Endothelial cell of umbilical vein (primary cell): ENCODE results near the gene KASH5. TPM values are rescaled to one million over a fixed set of nuclear protein-coding genes. Genes with fewer than 3 reads are reported as not detected.

Source experiments
- BruUV-seq: library from RNA; stranded (reverse); fragments of 400-500 nt; replicated peaks from 2 replicates; lab custom pipeline; 2021; lab: Mats Ljungman, UMichigan
- CTCF ChIA-PET: fragments of 300-600, 350-600 bp; sonication (Branson Sonifier 250); formaldehyde crosslinking; loops from one replicate; lab custom pipeline; 2021; ENCODE audit warnings: antibody characterized with exemption, inconsistent platforms; lab: Charles Lee
- POLR2A ChIA-PET: fragments of 300-600, 350-600 bp; sonication (Branson Sonifier 250); formaldehyde crosslinking; loops from one replicate; lab custom pipeline; 2021; ENCODE audit warnings: antibody characterized with exemption, inconsistent platforms; lab: Charles Lee
- DNase-seq: peaks from one replicate; pipeline ENCODE4 v3.0.0-alpha.2; 2011; ENCODE audit warnings: low read depth, low spot score
- FAIRE-seq: peaks from 2 replicates; lab custom pipeline; 2011; peaks lifted over from hg19 to GRCh38; lab: Jason Lieb, UNC
- H2AFZ ChIP-seq: 2 replicates; pipeline ENCODE4 v1.6.0; 2012; ENCODE audit warnings: low read depth, low read length, control low read depth, inconsistent platforms
- H3K27ac ChIP-seq: 2 replicates; pipeline ENCODE4 v1.5.1; 2011; ENCODE audit warnings: low read depth, mild to moderate bottlenecking, control low read depth, low read length, moderate library complexity; ENCODE audit not compliant: insufficient read depth
- H3K27me3 ChIP-seq, 2 experiments: 2 replicates each; pipeline versions ENCODE4 v1.6.0 to v1.6.1; 2011; ENCODE audit warnings: low read length in 2 of 2, mixed read lengths in 1 of 2; ENCODE audit not compliant: control insufficient read depth in 2 of 2, insufficient read depth in 2 of 2
- H3K36me3 ChIP-seq, 2 experiments: 2 replicates in 1 of 2; 3 replicates in 1 of 2; pipeline ENCODE4 v1.5.1; 2011; ENCODE audit warnings: low read length in 2 of 2, mild to moderate bottlenecking in 1 of 2, moderate library complexity in 1 of 2; ENCODE audit not compliant: control insufficient read depth in 2 of 2, insufficient read depth in 2 of 2; ENCODE audit errors: extremely low read depth in 1 of 2
- H3K4me1 ChIP-seq: 3 replicates; pipeline ENCODE4 v1.5.1; 2011; ENCODE audit warnings: mild to moderate bottlenecking, low read length; ENCODE audit not compliant: control insufficient read depth, insufficient read depth; ENCODE audit errors: extremely low read depth
- H3K4me2 ChIP-seq: 2 replicates; pipeline ENCODE4 v1.6.1; 2011; ENCODE audit warnings: low read length, control low read depth, mixed read lengths; ENCODE audit not compliant: insufficient read depth
- H3K4me3 ChIP-seq, 3 experiments: fragments of 200-600 bp in 1 of 3; sonication (generic), shearing (Covaris generic) in 1 of 3; replicated peaks in 1 of 3; 2 replicates each; pipeline ENCODE4 v1.5.1; 2011 to 2016; ENCODE audit warnings: control low read depth in 3 of 3, low read length in 3 of 3, mild to moderate bottlenecking in 2 of 3, inconsistent platforms in 1 of 3, low read depth in 1 of 3, moderate library complexity in 1 of 3; ENCODE audit not compliant: insufficient read depth in 1 of 3
- H3K79me2 ChIP-seq: 2 replicates; pipeline ENCODE4 v1.6.0; 2012; ENCODE audit warnings: low read length, inconsistent platforms; ENCODE audit not compliant: control insufficient read depth, insufficient read depth
- H3K9ac ChIP-seq: replicated peaks from 2 replicates; pipeline ENCODE3; 2011; ENCODE audit warnings: low read length, control low read depth; ENCODE audit not compliant: insufficient read depth; ENCODE audit errors: extremely low read depth
- H3K9me1 ChIP-seq: replicated peaks from 3 replicates; pipeline ENCODE4 v1.6.0; 2011; ENCODE audit warnings: mild to moderate bottlenecking, low read length; ENCODE audit not compliant: control insufficient read depth, insufficient read depth; ENCODE audit errors: extremely low read depth
- H3K9me3 ChIP-seq: replicated peaks from 2 replicates; pipeline ENCODE4 v1.5.1; 2012; ENCODE audit warnings: low read length, inconsistent platforms; ENCODE audit not compliant: control insufficient read depth, insufficient read depth
- H4K20me1 ChIP-seq: replicated peaks from 2 replicates; pipeline ENCODE3; 2011; ENCODE audit warnings: mild to moderate bottlenecking, low read length; ENCODE audit not compliant: control insufficient read depth, insufficient read depth; ENCODE audit errors: extremely low read depth
- CTCF ChIP-seq, 2 donors: IDR thresholded peaks; 1 replicate in 1 of 2; 2 replicates in 1 of 2; pipeline ENCODE4 v1.5.1; 2011; ENCODE audit warnings: low read length in 2 of 2, mild to moderate bottlenecking in 2 of 2, moderate library complexity in 2 of 2, control low read depth in 1 of 2, inconsistent platforms in 1 of 2, low read depth in 1 of 2; ENCODE audit not compliant: insufficient read depth in 1 of 2; ENCODE audit errors: extremely low read depth in 1 of 2
- EZH2 ChIP-seq: IDR thresholded peaks from 2 replicates; pipeline ENCODE4 v1.6.1; 2012; ENCODE audit warnings: borderline replicate concordance, low read depth, mild to moderate bottlenecking, moderate library complexity, low read length, inconsistent platforms; ENCODE audit not compliant: severe bottlenecking
- FOS ChIP-seq: IDR thresholded peaks from 2 replicates; pipeline ENCODE4 v1.6.1; 2011; ENCODE audit warnings: mild to moderate bottlenecking, low read length, moderate library complexity, borderline replicate concordance; ENCODE audit not compliant: insufficient read depth
- GATA2 ChIP-seq: IDR thresholded peaks from 2 replicates; pipeline ENCODE4 v1.7.0; 2011; ENCODE audit warnings: low read depth, mild to moderate bottlenecking, moderate library complexity, mixed read lengths, low read length; ENCODE audit not compliant: insufficient read length, insufficient read depth
- JUN ChIP-seq: IDR thresholded peaks from 2 replicates; pipeline ENCODE4 v1.6.1; 2011; ENCODE audit warnings: borderline replicate concordance, low read depth; ENCODE audit not compliant: insufficient read length, insufficient read depth
- MYC ChIP-seq: IDR thresholded peaks from one replicate; pipeline ENCODE4 v1.6.1; 2011; ENCODE audit warnings: mild to moderate bottlenecking, low read depth, low read length
- POLR2AphosphoS5 ChIP-seq: IDR thresholded peaks from 2 replicates; pipeline ENCODE4 v1.6.1; 2012; ENCODE audit warnings: low read depth, mild to moderate bottlenecking, control low read depth, low read length, moderate library complexity; ENCODE audit not compliant: insufficient read depth
- dilution Hi-C: fragments of 300-500 bp; cut with MboI; formaldehyde crosslinking; loops from one replicate; pipeline ENCODE4 v1.15.0; 2019; ENCODE audit warnings: low sequenced_read_pairs; ENCODE audit not compliant: extremely low pct_ligation_motif_present
- intact Hi-C: fragments of 100-400 bp; cut with micrococcal nuclease; formaldehyde crosslinking; loops from one replicate; pipeline ENCODE4 v1.10.0; 2022
- polyA plus RNA-seq, 4 experiments: library from polyadenylated mRNA; depleted of rRNA in 3 of 4; stranded (reverse) in 3 of 4; unstranded in 1 of 4; fragments of >200 nt; gene quantifications; 2 replicates each; pipeline versions ENCODE4 v1.2.1 to v1.2.3, GENCODE V29; 2011 to 2012; ENCODE audit warnings: missing spikeins in 1 of 4
- total RNA-seq: library from RNA; stranded (reverse); gene quantifications from 2 replicates; pipeline ENCODE4 v1.2.3, GENCODE V29; 2021

The KASH5 gene
- total and polyA plus RNA-seq, 2 donors (not counting 3 experiments of a cell fraction or from before 2014, with no cell fraction given): 0.03 TPM; not detected in 1

GRCh38 chr19:49409441-49410029 is 21.5 kb downstream of the KASH5 start:
- Histone ChIP-seq H3K4me2 (no peak overlapping the region), H3K27ac (no peak overlapping the region), H3K9me1 (no peaks in the 10 kb centered on the region), H3K9ac (no peak overlapping the region), H4K20me1 (no peaks in the 10 kb centered on the region), H3K9me3 (no peaks in the 10 kb centered on the region), H3K36me3 (no peaks in the 10 kb centered on the region), H3K79me2 (no peaks in the 10 kb centered on the region), H3K27me3 (no peaks in the 10 kb centered on the region), H3K4me1 (no peaks in the 10 kb centered on the region), H3K4me3 (no peak overlapping the region), H2AFZ (no peak overlapping the region)
- no peak for FAIRE-seq
- ChIA-PET POLR2A (no interaction called here), CTCF (interaction anchor here (0.9 to 1.2 kb wide), 2 partner anchors 18 to 40 kb away, joined by 3 read pairs; no protein-coding TSS in a partner anchor)
- no peak for TF ChIP-seq GATA2
- TF ChIP-seq FOS: no peak
- dilution Hi-C loops (no loop called here), intact Hi-C loops (no loop called here)
- no TSS peak for BruUV-seq
- no peak for DNase-seq

- ChIA-PET CTCF (interaction anchor here (0.7 to 1.3 kb wide), 3 partner anchors 8 to 421 kb away, joined by 3 to 4 read pairs (median 3); no protein-coding TSS in a partner anchor), POLR2A (no interaction called here)
- no peak for TF ChIP-seq FOS
- TF ChIP-seq POLR2AphosphoS5: no peak
- no peak for TF ChIP-seq CTCF (IDR thresholded peaks at IDR 0.05; ENCODE audit: extremely low read depth in 1 of 2, insufficient read depth in 1 of 2, low read depth in 1 of 2, low read length in 2 of 2)
- no peak for TF ChIP-seq JUN
- no peak for TF ChIP-seq GATA2
- no peak for TF ChIP-seq EZH2
- TF ChIP-seq MYC: no peak
- no peak overlapping the region for H3K9ac ChIP-seq
- H3K27me3 ChIP-seq: peaks cover 0 to under 1% of the 10 kb centered on the region in 2 experiments
- dilution Hi-C loops: no loop called here
- no peaks in the 10 kb centered on the region for H3K4me1 ChIP-seq
- no peaks in the 10 kb centered on the region for H3K36me3 ChIP-seq
- DNase-seq: no peak
- H3K4me2 ChIP-seq: no peak overlapping the region
- no peak for FAIRE-seq
- H3K9me3 ChIP-seq: no peaks in the 10 kb centered on the region
- no peaks in the 10 kb centered on the region for H4K20me1 ChIP-seq
- H3K4me3 ChIP-seq: no peak overlapping the region
- H3K9me1 ChIP-seq: no peaks in the 10 kb centered on the region
- no peaks in the 10 kb centered on the region for H3K79me2 ChIP-seq
- H3K27ac ChIP-seq: no peak overlapping the region
- intact Hi-C loops: no loop called here
- BruUV-seq: no TSS peak
- no peak overlapping the region for H2AFZ ChIP-seq
These were observed 23.8 kb downstream of the KASH5 start for GRCh38 chr19:49411681-49412326.
